SW 1271 (cell line): ENCODE data around the gene LSP1.

Source experiments
- DNase-seq, 2 experiments: peaks; one replicate each; lab custom pipeline; 2025; lab: John Stamatoyannopoulos, UW

LSP1 gene

DNA sequence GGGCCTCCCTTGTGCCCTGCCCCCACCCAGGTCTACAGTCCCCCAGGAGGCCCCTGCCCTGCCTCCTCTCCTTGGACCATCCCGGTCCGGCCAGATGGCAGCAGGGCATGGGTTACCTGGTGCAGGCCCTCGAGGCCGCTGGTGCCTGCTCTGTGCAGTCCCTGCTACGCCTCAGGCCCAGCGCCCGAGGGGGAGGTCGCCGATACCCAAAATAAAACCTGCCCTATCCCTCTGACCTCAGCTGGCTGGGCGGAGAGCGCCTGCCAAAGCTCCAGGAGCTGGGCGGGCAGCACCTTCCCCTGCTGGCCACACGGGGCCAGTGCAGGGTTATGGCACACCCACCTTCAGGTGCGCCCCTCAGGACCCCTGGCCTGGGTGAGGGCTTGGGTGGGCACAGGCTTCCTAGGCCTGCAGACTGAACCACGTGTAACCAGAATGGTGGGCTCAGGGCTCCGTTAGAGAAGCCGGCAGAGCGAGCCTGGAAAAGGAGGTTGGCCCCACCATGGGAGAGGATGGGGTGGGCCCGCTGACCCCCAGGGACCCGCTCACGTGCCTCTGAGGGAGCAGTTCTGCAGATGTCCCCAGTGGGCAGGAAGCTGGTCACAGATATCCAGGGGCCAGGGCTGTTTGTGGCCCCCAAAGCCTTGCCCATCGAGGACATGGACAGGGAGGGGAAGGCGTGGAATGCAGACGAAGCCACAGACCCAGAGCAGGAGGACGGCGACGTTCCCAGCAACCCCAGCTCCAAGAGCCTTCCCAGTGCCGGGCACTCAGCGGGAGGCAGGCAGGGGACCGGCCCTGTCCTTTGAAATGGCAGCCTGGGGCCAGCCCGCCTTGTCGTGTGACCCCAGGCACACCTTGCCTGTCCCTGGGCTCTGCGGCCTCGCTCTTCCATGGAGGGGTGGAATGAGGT lies 64.9 kb downstream of the LSP1 start:
- DNase-seq = no peak

DNA sequence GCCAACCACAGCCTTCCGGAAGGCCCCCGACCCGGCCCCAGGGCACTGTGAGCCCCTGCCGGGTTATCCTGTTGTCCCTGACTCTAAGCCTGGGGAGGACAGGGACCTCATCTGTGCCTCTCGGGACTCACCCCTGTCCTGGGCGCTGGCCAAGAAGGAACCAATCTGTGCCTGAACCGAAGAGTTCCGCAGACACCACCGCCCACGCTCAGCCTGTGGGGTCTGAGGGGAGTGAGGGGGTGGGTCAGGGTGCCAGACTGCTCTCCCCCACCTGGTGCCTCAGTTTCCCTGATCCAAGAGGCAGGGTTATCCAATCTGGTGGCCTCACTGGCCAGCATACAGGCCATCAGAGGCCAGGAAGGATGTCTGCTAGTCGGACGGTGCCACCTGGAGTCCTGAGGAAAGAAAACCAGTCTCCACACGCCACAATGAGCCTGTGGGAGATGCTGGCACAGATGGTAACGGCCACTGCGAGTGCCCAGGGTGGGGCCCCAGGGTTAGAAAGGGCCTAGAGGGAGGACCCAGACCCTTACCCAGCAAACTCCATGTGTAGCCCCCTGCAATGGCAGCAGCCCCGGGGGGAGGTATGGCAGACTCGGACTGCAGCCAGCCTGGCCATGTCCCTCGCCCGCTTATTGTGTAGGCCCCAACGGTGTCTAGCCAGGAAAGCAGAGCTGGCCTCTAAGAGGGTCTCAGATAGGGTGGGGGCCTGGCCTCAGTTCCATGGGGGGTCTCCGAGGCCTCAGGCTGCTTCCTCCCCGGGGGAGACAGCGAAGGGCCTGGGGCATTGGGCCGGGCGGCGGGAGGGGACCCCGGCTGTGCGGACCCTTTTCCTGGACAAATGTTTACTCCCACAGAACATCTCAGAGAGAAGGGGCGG lies 65.8 kb downstream of the LSP1 start:
- DNase-seq = peak in 1 of 2 experiments; percentile 3

DNA sequence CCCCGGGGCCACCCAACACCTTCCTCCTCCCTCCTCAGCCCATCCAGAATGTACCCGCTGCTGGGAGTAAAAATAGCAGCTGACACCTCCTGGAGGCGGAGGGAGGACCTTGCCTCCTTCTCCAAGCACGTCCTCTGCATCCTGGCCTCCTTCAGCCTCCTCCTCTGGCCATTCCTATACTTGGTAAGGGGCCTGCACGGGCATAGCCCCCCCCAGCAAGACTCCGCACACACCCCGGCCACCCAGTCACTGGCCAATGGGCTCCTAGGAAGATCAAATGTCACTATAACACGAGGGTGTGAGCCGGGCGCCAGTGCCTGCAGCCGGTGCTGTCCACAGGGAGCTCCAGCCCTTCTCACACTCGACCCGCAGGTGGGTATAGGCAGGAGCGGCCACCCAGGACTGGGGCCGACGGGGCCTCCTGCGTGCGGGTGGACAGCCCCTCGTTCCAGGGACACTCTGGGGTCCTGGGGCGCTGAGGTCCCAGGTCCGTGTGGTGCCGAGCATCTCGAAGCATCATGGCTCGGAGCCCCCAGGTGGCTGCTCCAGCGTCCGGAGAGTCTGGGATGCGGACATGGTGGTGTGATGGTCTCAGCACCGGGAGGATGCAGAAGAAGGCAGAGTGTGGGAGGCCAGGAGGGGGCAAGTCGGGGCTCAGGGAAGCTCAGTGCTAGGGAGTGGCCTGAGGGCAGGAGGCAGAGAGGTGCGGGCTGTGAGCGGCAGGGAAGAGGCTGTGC lies 66.7 kb downstream of the LSP1 start, which contains the start of gene TNNT3:
TNNT3 (plus strand) TSS at position 313 of the 737 bp plus-strand sequence. CDS start 3,172 bp downstream, outside the sequence.
- no peak for DNase-seq

DNA sequence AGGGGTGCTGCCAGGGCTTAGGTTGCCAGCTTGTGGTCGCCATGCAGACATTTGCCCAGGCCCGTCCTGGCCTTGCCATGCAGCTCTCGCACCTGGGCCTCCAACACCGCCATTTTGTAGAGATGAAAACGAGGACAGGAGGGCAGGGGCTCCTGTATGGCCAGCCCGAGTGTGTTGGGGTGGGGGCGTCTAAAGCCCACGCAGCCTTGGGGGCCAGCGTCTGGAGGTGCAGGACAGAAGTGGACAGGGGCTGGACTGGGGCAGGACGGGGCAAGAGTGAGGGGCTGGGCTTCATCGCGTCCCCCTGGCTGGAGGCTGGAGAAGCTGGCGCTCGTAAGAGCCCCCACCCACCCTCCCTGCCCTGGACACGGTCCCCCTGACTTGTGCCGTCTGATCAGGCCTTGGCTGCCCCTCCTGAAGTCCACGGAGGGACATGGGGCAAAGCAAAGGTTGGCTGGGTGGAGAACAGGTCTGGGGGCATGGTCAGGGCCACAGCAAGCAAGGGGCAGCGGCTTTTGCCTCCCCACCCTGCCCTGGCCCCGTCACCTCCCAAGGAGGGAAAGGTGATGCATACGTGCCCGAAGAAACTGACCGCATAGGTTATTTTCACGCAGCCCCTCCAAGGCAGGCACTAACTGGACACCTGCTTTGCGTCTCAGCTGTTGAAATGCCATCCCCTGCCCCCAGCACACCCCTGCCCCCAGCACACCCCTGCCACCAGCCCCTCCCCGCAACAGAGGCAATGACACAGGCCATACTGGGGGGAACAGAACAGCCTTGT lies 67.4 kb downstream of the LSP1 start:
- DNase-seq = no peak

DNA sequence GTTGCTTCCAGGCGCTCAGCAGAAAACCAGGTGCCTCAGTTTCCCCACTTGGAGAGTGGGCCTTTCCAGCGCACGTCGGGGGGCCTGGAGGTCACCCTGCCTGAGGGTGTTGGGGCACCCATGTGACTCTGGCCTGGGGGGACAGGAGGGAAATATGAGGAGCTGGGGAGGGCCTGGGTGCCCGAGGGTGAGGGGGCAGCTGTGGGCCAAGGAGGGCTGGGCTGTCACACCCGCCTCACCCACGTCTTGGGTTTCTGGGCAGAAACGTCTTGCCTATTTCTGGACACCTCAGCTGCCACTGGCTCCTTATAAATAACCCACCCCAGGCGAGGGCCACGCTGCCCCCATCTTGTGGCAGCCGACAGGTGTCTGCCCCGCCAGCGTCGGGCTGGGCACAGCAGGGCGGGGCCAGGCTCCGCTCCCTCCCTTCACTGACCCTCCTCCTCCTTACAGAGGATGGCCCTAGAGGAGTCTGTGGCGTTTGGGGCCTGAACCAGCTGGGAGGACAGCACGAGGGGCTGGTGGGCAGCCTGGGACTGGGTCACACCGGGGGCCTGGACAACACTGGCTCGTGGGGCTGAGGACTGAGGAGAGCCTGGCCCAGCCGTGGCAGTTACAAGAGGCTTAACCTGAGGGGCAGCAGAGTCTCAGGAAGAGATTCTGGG lies 68.2 kb downstream of the LSP1 start:
- DNase-seq = no peak

DNA sequence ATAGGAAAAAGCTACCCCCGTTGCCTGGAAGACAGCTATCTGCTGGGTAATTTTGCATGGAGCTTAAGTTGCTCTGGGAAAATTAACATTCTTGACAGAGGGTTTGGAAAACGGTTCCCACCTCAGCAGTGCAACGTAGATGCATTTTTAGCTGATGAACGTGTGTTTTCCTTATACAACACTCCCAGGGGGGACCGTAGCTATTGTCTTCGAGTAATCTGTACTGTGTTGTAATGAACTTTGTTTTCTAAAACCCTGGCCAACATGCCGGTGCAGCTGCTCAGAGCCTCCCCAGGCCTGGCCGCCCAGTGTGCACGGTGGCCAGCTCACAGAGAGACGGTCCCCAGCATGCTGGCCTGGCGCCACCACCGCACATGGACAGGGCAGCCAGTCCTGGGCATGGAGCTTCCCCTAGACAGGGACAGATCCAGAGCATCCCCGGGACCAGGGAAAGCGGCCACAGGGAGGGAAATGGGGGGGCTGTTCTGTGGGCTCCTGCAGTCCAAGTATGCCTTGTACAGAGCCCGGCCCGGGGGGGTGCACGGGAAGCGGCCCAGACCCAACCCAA lies 68.8 kb downstream of the LSP1 start:
- DNase-seq = no peak

DNA sequence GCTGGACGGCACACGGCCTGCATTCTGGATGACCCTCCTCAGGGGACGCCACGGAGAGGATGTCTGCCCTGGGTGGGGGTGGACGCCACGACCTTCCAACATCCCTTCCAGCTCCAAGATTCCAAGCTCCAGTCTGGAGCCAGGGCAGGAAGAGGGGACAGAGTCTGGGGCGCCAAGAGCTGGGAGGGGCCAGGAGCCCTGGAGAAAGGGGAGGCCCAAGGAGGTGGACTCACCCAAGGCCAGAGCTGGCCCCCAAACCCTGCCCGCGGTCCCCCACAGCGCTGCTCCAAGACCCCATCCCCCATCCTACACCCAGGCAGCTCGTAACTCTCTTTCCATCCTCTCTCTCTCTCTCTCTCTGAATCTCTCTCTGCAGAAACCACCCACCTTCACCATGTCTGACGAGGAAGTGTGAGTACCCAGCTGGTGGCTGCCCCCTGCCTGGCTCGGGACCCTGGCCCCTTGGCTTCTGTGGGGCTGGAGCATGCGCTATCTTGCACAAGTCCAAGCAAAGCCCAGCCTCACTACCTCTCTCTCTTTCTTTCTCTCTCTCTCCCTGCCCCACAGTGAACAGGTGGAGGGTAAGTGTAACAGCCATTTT lies 69.7 kb downstream of the LSP1 start:
- DNase-seq = no peak

DNA sequence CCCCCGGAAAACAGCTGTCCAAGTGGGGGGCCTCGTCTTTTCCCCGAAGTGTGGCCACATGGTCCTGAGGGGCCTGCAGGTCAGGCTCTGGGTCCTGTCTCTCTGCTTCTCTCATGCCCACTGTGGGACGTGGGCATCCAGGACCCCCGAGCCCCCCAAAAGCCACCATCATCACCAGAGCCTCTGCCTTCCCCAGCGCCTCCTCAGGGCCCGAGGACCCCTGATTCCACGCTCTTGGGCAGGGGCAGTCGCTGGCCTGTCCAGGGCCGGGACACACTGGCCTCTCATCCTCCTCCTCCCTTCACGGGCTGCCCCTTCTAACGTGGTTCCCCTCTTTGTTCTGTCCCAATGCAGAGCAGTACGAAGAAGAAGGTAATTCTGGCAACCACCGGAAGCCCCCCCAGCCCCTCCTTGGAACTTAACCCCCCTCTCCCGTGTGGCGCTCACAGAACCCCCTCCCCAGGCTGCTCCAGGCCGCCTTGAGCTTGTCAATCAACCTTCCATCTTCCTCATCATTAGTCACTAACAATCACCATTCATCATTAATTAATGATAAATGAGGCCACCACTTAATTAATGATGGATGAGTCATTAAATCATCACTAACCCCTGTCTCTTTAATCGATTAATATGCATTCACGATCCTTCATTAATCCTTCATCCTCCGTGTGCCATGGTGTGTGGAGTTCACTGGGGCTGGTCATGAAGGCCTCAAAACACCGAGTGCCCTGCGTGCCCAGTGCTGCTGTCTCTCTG lies 70.5 kb downstream of the LSP1 start:
- DNase-seq = no peak

DNA sequence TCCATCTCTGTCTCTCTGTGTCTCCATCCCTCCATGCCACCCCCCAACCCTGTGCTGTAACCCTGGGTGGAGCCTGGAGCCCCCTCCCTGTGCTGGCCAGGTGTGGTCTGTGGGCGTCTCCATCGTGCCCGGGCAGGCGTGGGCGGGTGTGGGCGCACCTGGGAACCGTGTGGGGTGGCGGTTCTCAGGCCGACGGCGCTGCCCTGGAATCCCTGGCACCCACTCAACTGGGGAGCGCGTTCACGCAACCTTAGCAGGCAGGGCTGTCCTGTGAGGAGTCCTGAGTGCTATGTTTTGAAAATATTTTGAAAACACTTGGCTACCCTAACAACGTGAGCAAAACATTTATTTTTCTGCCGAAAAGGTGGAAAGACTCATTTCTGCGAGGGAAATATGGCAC lies 71.3 kb downstream of the LSP1 start:
- DNase-seq = no peak

DNA sequence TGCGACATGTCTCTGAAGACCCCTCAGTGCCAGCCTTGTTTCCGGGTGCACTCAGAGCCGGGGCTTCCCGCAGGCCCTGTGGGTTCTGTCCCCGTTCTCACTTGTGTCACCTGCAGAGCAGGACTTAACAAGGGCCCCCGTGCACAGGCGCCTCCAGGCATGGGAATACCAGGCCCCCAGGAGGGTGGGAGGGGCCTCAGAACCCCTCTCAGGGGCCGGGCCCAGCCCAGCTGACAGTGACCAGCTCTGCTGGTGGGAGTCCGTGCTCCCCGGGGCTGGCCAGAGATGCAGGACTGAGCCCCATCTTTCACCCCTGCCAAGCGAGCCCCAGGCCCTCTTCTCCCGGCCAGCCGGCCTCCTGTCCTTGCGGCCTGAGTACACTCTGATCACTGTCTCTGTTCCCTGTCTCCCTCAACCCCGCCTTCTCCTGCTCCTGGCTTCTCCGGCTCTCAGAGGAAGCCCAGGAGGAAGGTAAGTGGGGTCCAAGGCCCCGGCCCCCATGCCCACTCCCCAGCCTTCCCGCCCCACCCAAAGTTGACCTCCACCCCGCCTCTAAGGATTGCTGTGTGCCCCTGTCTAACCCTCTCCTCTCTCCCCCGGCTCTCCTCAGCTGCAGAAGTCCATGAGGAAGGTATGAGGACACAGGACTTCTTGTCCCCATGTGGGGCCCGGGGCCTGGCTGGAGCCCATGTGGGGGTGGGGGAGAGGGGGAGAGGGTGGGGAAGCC lies 71.9 kb downstream of the LSP1 start:
- no peak for DNase-seq

DNA sequence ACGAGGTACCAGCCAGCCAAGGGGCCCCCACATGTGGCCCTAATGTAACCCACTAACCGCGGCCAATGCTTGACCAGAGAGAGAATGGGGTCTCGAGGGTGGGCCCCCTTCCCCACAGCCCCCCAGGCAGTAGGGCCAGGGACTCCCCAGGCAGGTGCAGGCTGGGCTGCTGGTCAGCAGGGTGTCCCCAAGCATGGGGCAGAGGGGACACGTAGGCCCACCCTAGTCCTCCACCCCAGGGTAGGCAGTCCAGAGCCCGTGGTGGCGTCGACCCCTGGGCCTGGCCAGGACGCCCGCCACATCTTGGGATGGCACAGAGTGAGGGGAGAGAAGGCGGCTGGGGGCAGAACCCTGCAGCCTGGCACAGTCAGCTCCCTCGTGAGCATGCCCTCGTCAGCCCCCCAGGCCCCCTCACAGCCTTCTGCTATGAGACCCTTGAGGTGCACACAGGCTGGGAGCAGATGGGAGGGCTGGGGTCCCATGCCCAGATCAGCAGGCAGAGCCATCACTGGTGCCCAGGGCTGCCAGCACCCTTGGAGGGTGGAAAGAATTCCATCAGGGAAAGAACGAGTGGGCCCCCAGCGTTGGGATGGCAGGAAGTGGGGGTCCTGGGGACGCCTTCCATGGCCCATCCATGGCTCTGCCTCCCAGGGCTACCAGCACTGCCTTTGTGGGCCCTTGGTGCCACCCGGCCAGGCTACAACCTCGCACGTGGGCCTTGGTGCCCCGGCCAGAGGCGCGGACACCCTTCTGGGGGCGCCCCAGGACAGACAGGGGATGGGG lies 72.7 kb downstream of the LSP1 start:
- no peak for DNase-seq

DNA sequence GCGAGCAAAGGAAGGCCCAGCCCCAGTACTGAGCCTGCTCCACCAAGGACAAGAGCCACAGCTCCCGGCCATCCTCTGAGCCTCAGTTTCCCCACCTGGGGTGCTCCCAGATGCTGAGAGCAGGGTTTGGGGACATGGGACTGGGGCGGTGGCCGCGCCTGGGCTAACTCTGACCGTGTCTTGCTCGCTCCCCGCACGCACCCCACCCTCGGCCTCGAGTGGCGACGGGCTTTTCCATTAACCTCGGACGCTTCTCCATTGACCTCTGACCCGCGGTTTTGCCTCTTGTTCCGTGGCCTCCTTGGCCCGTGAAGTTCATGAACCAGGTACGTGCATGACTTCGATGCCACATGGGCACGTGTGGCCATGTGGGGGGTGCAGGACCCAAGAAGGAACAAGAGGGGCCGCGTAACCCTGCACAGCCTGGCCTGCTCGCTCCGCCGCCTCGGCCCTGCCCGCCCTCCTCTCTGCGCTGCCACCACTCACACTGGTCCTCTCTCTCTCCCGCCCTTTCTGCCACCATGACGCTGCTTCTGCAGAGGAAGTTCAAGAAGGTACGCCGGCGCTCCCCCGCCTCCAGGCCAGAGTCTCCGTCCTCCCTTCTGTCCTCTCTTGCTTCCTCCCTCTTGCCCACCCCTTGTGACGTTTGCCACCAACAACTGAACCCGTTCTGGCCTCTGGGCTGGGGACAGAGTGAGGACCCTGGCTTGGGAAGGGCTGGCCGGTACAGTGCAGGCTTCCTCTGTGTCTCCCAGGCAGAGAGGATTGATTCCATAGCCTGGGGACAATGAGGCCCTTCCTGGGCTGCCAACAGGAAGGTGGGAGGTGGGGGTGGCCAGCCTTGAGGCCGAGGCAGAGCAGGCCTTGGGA lies 73.5 kb downstream of the LSP1 start:
- no peak for DNase-seq

DNA sequence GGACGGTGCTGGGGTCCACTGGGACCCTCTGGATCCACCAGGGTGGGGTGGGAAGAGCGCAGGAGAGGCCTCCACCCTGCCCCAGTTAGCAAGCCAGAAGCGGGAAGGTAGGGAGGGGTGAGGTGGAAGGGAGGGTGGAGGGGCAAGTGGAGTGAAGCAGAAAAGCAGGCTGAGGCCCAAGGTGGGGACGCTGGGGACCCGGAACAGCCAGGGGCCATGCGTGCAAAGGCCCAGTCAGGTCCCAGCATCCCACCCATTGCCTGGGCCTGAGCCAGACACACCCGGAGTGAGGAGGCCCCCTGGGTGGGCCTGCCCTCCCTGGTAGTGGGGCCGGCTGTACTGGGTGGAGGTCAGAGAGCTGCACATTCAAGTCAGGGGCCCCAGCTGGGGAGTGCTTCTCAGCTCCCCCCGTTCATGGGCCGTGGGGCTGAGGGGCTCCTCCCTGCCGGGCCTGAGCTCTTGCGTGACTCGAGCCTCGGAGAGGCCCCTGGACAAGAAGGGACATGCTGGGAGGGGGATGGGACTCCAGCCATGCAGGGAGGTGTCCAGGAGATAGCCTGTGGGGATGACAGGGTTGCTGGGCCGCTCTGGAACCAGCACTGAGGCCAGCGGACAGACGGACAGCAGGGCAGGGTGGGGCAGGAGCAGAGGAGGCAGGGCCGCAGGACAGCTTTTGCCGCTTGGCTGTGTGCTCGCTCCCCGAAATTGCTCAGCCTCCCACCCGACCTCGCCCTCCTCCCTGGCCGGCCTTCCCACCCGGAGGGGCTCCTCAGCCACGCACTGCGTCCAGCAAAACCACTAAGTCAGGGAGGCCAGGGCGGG lies 74.4 kb downstream of the LSP1 start:
- no peak for DNase-seq

DNA sequence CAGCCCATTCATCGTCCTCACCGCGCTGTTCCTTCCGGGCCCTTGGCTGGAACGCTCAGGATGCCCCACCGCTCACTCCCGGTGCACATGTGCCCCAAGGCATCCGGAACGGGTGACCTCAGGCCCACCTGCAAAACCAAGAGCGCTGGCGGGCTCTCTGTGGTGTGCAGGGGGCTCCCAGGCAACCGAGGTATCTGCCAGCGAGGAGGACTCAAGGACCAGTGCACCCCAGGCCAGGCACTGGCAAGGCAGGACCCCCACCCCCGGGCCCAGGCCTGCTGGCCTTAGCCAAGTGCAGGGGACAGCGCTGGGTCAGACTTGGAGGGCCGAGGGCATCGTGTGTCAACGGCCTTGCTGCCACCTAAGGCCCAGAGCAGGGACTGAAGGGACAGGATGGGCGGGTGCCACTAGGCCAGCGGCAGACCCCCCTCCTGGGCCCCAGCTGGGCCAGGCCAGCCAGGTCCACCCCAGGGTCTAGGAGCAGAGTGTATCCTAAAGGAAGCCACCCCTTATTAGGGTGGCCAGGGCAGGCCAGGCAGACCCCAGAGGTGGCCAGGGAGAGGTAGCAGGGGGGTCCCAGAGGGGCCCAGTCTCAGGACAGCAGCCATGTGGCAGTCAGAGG lies 75.1 kb downstream of the LSP1 start:
- no peak for DNase-seq

DNA sequence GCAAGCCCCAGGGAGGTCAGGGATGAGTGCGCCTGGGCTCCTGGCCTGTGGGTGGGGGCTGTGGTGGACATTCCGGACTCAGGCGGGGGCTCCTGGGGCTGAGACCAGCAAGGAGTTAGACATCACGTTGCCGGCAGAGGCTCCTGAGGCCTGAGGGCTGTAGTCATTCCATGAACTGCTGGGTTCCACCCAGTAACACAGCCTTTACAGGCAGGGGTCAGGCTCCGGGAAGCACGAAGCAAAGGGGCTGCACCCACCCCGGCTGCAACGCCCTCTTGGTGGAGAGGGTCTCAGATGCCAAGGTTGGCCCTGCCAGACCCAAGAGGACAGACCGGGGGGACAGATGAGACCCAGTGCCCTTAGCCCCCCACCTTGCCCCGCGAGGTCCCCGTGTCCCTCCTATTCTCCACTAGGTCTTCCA lies 75.6 kb downstream of the LSP1 start:
- DNase-seq = no peak
